Liver (tissue), 9 donors: Measurements from ENCODE around the gene ABCA9. TPM values are rescaled to one million over a fixed set of nuclear protein-coding genes. Genes with fewer than 3 reads are reported as not detected.
"Not testable (repeated sequence)": the region's sequence is repeated elsewhere in the genome, so short reads cannot be mapped to it uniquely, and the experiment has no call there.

Experiments
- DNase-seq: peaks from one replicate; pipeline ENCODE4 v3.0.0-alpha.2; 2017; ENCODE audit warnings: low spot score
- H3K27ac ChIP-seq, 2 donors: one replicate each; pipeline ENCODE4 v1.7.0; 2013; ENCODE audit warnings: inconsistent platforms in 2 of 2, low read length in 2 of 2, control low read depth in 1 of 2, low read depth in 1 of 2, mild to moderate bottlenecking in 1 of 2
- H3K27me3 ChIP-seq, 4 donors: one replicate each; pipeline versions ENCODE4 v1.6.1 to v1.7.0; 2013; ENCODE audit warnings: low read length in 3 of 4, inconsistent platforms in 1 of 4, mild to moderate bottlenecking in 1 of 4, moderate library complexity in 1 of 4; ENCODE audit not compliant: control insufficient read depth in 4 of 4, insufficient read depth in 4 of 4
- H3K36me3 ChIP-seq, 4 donors: one replicate each; pipeline versions ENCODE4 v1.6.1 to v1.7.0; 2013; ENCODE audit warnings: low read length in 3 of 4, mild to moderate bottlenecking in 3 of 4, low read depth in 1 of 4, moderate library complexity in 1 of 4; ENCODE audit not compliant: control insufficient read depth in 4 of 4, insufficient read depth in 3 of 4
- H3K4me1 ChIP-seq, 4 donors: one replicate each; pipeline versions ENCODE4 v1.6.1 to v1.7.0; 2013; ENCODE audit warnings: low read length in 3 of 4, mild to moderate bottlenecking in 3 of 4, moderate library complexity in 1 of 4; ENCODE audit not compliant: control insufficient read depth in 4 of 4, insufficient read depth in 4 of 4
- H3K4me3 ChIP-seq, 3 donors: one replicate each; pipeline versions ENCODE4 v1.6.1 to v1.7.0; 2013; ENCODE audit warnings: low read length in 3 of 3, control low read depth in 1 of 3, low read depth in 1 of 3, mild to moderate bottlenecking in 1 of 3
- H3K9ac ChIP-seq, 2 donors: one replicate each; pipeline ENCODE4 v1.7.0; 2013; ENCODE audit warnings: low read length in 2 of 2, mild to moderate bottlenecking in 2 of 2, moderate library complexity in 2 of 2, control low read depth in 1 of 2, low read depth in 1 of 2
- H3K9me3 ChIP-seq, 4 donors: one replicate each; pipeline versions ENCODE4 v1.6.1 to v1.7.0; 2013; ENCODE audit warnings: low read length in 3 of 4; ENCODE audit not compliant: control insufficient read depth in 4 of 4
- CTCF ChIP-seq: fragments of 150-350 bp; IDR thresholded peaks from 2 replicates; pipeline ENCODE4 v1.5.1; 2017; ENCODE audit warnings: improper control_type of control experiment, low read depth, low read length; ENCODE audit not compliant: missing input control
- EGR1 ChIP-seq, 2 donors: IDR thresholded peaks; 2 replicates each; pipeline ENCODE4 v1.6.1; 2016 to 2018; ENCODE audit warnings: antibody characterized with exemption in 2 of 2, low read depth in 2 of 2
- FOXA1 ChIP-seq: IDR thresholded peaks from 2 replicates; pipeline ENCODE4 v1.6.1; 2016; ENCODE audit warnings: antibody characterized with exemption
- HNF4A ChIP-seq, 2 donors: conservative IDR thresholded peaks; 2 replicates each; pipeline ENCODE4 v1.6.1; 2016; ENCODE audit warnings: antibody characterized with exemption in 2 of 2, mild to moderate bottlenecking in 2 of 2
- HNF4G ChIP-seq: IDR thresholded peaks from 2 replicates; pipeline ENCODE4 v1.6.1; 2016; ENCODE audit warnings: antibody characterized with exemption
- MAX ChIP-seq: IDR thresholded peaks from 2 replicates; pipeline ENCODE4 v1.6.1; 2016; ENCODE audit warnings: antibody characterized with exemption
- NR2F2 ChIP-seq: IDR thresholded peaks from 2 replicates; pipeline ENCODE4 v1.6.1; 2016; ENCODE audit warnings: antibody characterized with exemption
- RAD21 ChIP-seq, 2 donors: IDR thresholded peaks; 2 replicates each; pipeline ENCODE4 v1.6.1; 2016; ENCODE audit warnings: antibody characterized with exemption in 2 of 2, mild to moderate bottlenecking in 2 of 2
- REST ChIP-seq: IDR thresholded peaks from 2 replicates; pipeline ENCODE4 v1.6.1; 2016; ENCODE audit warnings: antibody characterized with exemption, mild to moderate bottlenecking
- RXRA ChIP-seq, 2 donors: IDR thresholded peaks; 2 replicates each; pipeline ENCODE4 v1.6.1; 2017 to 2018; ENCODE audit warnings: antibody characterized with exemption in 2 of 2, mild to moderate bottlenecking in 1 of 2
- SP1 ChIP-seq: IDR thresholded peaks from 2 replicates; pipeline ENCODE4 v1.6.1; 2018; ENCODE audit warnings: antibody characterized with exemption, mild to moderate bottlenecking
- TAF1 ChIP-seq: conservative IDR thresholded peaks from 2 replicates; pipeline ENCODE4 v1.6.1; 2016; ENCODE audit warnings: antibody characterized with exemption, mild to moderate bottlenecking
- ZBTB33 ChIP-seq: IDR thresholded peaks from 2 replicates; pipeline ENCODE4 v1.6.1; 2016; ENCODE audit warnings: antibody characterized with exemption
- WGBS: extraction: QIAGEN DNeasy Blood & Tissue Kit; methylation state at CpG from one replicate; pipeline ENCODE4 v1.1.7; 2013; 5-methylcytosine and 5-hydroxymethylcytosine counted together
- polyA plus RNA-seq, 2 donors: library from polyadenylated mRNA; stranded (reverse) in 1 of 2; unstranded in 1 of 2; fragments of 200-250 nt in 1 of 2; fragments of >200 nt in 1 of 2; fragmentation: Nextera tagmentation in 1 of 2; extraction: Ambion mirVana in 1 of 2; gene quantifications; one replicate each; pipeline versions ENCODE4 v1.2.1 to v1.2.3, GENCODE V29; 2013 to 2015
- total RNA-seq, 2 donors: library from RNA; depleted of rRNA; stranded (reverse); fragments of >200 nt; gene quantifications; one replicate each; pipeline ENCODE4 v1.2.3, GENCODE V29; 2014
- donor health status: healthy.
- donor health status: healthy.
- donor health status: healthy.
- donor health status: healthy.
- donor health status: healthy.

Gene ABCA9
- total and polyA plus RNA-seq, 4 donors, result 1.4 to 18.9 (median 5.9) TPM

- H3K4me1 ChIP-seq, result no peaks in the 10 kb centered on the region
- H3K36me3 ChIP-seq, result no peaks in the 10 kb centered on the region
- no peak for TF ChIP-seq EGR1 (IDR thresholded peaks at IDR 0.05; ENCODE audit: low read depth in 2 of 2)
- no peak for TF ChIP-seq MAX
- no peak for TF ChIP-seq NR2F2
- no peak for TF ChIP-seq RAD21 (IDR thresholded peaks at IDR 0.05)
- no peak for TF ChIP-seq RXRA (IDR thresholded peaks at IDR 0.05)
- no peak for TF ChIP-seq ZBTB33
- TF ChIP-seq SP1, result no peak
- no peak for TF ChIP-seq REST
- TF ChIP-seq HNF4A (conservative IDR thresholded peaks at IDR 0.05), result no peak
- no peak for TF ChIP-seq CTCF
- TF ChIP-seq TAF1, result no peak
- TF ChIP-seq FOXA1, result no peak
- no peak for TF ChIP-seq HNF4G
- H3K9ac ChIP-seq, result no peak overlapping the region
- no peaks in the 10 kb centered on the region for H3K27me3 ChIP-seq
- DNase-seq, result no peak
- no peaks in the 10 kb centered on the region for H3K9me3 ChIP-seq
- 79% methylated on average over 9 of the region's 9 CpGs for WGBS
- no peak overlapping the region for H3K4me3 ChIP-seq
- H3K27ac ChIP-seq, result no peak overlapping the region
These were observed 99.4 kb downstream of the ABCA9 start for GRCh38 chr17:68961214-68961882.

GRCh38 chr17:68959117-68959516, 101.6 kb downstream of the ABCA9 start:
- H3K4me3 ChIP-seq, H3K9ac ChIP-seq, H3K36me3 ChIP-seq, H3K4me1 ChIP-seq, H3K9me3 ChIP-seq, H3K27ac ChIP-seq, DNase-seq, H3K27me3 ChIP-seq: not testable (repeated sequence)
- 98% methylated on average over 2 of the region's 2 CpGs for WGBS
